Activated CD4-positive, alpha-beta T cell treated with anti-CD3 and anti-CD28 coated beads for 1 hour (primary cell): Measurements from ENCODE around the gene WDR20.

Experiments
- DNase-seq: peaks from one replicate; pipeline ENCODE4 v3.0.0-alpha.2; 2020

WDR20 gene

DNA sequence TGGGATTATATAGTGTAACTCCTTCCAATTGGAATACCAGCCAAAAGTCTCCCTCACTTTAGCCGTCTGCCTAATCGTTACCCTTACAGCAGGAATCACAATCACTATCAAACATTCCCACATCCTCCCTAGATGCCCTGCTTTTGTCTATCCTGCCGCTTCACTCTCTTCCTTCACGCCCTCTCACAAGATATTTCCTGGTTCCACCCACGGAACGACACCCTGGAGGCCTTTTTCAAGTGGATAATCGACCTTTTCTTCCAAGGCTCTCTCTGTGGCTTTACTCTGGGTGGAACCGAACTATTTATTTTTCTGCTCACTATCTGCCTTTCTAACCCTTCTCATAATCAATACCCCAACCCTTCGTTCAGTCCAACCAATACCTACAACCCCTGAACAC lies 106.4 kb downstream of the WDR20 start:
- no peak for DNase-seq

DNA sequence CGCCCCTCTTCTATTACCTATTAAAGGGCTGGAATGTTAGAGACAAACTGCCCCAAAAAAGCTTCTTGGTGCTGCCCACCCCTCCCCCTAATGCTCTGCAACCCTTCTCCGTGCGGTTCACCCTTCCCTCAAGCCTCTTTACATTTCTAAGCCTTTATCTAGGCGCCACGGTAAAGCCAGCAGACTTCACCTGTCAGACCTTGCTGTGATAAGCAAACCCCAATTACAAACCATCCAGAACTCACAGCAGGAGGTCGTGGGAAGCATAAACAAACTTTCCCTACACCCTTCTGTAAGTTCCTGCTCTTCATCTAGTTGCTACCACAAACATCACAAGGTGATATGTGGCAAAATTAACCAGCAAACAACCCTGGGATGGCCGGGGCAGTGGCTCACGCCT lies 108.4 kb downstream of the WDR20 start:
- no peak for DNase-seq

DNA sequence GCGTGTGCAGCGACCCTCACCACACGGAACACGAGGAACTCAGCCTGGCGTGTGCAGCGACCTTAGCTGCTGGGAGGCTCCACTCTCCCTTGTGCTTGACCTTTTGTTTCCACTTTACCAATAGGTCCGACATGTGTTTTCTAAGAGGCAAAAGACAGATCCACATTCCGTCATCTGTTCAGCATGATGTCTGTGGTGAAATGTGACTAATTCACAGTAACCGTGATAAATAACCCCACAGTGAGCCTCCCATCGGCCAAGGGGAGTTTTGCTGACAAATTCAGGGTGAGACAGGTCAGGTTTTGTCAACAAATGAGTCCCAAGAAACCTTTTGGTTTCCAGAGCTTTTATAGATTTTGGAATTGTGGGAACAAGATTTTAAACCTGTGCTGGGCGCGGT lies 109.3 kb downstream of the WDR20 start:
- no peak for DNase-seq

DNA sequence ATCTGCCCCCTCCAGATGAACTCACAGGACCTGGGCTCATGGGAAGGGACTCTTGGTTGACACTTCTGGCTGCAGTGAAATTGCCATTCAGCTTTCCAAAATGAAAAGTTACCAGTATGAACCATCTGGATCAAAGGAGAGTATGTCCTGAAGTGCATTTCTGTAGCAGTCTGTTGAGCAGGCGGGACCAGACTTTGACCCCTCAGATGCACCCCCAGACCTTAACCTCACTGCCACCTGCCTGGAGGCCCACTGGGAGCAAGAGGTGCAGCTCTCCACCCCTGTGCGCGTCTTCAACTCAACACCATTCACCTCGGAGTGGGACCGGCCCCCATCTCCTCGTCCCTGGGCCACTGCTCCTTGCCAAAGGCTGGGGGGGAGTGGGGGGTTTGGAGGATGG lies 110.3 kb downstream of the WDR20 start:
- no peak for DNase-seq

DNA sequence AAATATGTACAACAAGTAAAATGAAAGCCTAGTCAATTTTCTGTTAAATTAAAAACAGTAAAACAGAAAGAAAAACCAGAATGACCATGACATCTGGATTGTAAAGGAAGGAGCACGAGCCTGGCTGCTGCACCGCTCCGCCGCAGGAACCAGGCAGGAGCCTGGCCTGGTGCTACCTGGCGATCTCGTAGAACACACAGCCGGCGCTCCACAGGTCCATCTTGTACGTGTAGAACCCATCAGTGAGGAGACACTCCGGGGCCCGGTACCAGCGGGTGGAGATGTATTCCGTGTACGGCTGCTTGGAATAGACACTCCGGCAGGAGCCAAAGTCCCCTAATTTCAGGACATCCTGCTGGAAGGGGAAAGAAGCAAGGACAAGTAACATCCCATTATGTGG lies 110.9 kb downstream of the WDR20 start:
- no peak for DNase-seq

DNA sequence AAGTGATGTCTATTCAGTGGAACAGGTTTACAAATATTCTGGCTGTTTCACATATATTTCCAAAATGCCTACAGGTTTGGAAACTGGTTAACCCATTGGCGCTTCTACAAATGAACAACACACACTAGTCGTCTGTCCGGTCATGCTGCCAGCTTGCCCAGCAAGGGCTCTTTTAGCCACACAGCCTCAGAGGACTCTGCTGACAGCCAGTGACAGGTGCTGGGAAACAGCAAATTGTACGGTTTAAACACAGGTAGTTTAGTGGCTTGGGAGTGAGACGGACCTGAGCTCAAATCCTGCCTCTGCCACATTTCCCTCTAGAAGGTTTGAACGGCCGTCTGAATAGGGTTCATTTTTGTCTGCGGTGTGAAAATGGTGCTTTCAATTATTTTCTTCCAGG lies 111.5 kb downstream of the WDR20 start:
- DNase-seq = no peak

DNA sequence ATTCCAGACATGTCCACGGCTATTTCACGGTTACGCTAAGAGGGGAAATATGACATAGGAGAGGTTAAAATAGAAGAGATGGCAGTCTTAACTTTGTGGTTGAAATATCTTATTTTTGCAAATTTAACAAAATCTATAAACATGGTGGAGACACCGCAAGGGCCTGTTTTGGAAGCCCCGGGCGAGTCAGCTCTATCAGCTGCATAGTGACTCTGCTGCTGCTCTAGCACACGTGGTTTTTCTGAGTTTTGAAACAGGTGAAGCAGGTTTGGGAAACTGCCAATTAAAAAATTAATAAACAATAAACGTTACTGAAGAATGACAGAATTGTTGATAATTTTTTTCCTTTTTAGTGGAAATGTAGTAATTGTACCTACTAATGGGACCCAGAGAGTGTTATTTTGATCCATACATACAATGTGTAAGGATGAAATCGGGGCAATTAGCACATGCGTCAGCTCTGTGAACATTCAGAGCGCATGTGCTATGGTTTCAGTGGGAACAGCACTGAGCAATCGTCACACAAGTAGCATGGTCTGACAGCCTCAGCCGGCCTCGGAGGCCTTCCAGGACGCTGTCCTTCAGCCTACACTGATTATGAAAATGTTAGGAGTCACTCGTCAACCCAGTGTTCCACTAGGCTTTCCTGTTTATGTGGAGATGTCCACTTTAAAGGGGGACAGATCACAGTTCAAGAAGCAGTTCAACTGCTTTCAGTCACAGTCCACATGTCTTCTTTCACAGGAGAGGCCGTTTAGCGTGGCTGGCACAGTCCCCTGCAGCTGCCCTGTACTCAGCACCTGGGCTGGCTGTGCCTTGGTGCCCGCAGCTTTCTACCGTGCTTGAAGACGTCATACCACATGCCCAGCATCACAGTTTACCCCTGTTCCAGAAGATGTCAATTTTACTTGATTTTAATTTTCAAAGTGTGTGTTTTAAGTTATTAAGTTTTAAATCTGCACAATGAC lies 113.4 kb downstream of the WDR20 start:
- no peak for DNase-seq

DNA sequence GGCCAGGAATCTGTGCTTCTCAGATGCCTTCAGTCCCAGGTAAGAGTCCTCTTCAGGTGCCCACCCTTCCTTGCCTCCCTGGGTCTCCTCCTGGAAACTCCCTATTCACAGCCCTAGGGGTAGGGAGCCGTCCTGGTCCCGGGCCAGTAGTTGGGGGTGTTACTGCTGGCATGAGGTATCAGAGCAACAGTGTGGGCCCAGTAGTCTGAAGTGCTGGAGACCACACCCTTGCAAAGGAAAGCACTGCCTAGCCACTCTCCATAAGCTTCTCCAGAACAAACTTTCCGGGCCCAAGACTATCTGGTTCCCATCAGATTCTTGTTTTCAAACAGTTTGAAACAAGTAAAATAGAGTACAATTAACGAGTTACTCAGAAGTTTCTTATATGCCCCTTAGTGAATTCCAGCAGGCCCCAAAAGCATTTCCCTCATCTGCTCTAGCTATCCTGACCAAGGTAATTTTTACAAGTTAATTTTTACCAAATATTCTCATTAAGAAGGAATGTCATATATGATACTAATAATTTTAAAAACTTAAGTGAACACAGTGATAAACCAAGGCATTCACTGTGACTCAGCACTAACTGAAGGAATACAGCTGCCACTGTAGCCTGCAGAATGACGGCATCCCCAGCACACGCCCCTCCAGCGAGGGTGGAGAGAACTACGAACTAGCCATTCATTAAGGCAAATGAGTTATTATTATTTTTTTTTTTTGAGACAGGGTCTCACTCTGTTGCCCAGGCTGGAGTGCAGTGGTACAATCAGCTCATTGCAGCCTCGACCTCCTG lies 115.9 kb downstream of the WDR20 start:
- no peak for DNase-seq

DNA sequence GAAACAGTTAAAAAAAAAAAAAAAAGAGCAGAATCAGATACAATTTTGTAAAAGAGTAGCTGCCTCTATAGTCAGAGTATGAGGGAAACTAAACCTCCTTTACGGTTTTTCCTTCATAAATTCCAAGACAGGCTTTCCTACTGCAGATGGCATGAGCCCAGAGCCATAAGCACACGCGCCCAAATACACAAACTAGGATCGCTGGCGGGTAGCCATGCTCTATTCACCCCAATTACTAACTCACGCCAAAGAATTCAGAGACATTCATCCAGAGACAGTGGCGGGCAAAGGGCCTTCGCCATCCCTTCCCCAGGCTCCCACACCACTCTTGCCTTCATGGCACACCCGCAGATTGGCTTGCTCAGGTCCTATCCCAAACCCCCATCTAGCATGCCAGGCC lies 117.0 kb downstream of the WDR20 start:
- DNase-seq = no peak

DNA sequence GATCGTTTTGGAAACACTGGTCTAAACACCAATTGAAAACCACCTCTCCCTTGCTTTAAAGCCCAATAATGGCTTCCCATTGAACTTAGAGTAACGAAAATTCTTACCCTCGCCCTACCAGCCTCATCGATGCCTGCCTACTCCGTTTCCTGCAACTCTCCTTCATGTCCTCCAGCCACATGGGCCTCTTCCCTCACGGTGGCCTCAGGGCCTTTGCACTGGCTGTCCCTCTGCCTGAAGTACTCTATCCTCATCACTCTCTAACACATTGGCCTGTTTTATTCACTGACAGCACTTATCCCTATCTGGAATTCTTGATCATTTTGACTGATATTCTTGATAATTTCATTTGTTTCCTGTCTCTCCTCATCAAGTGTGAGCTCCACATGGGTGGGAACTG lies 118.4 kb downstream of the WDR20 start:
- DNase-seq = no peak
